Psoas muscle (tissue), 8 donors: Measurements from ENCODE around the gene BNC1. TPM values are rescaled to one million over a fixed set of nuclear protein-coding genes. Genes with fewer than 3 reads are reported as not detected.
A peak's percentile ranks its signal among the peaks of the same experiment; 100 is the strongest.

ENCODE experiments used
- ATAC-seq, 4 donors: fragments of 200-7000 bp; cut with Tn5 transposase; one replicate each; pipeline ENCODE4 v1.9.1; 2020; ENCODE audit warnings: moderate library complexity in 3 of 4, mild to moderate bottlenecking in 2 of 4
- DNase-seq, 2 donors: peaks; one replicate each; pipeline ENCODE4 v3.0.0-alpha.2; 2020
- H3K27ac ChIP-seq: fragments of 200-600 bp; one replicate; pipeline ENCODE4 v1.8.0; 2022
- H3K27me3 ChIP-seq, 3 donors: fragments of 200-600 bp in 1 of 3; one replicate each; pipeline versions ENCODE4 v1.6.1 to v1.8.0; 2013 to 2022; ENCODE audit warnings: low read length in 2 of 3, mild to moderate bottlenecking in 2 of 3, moderate library complexity in 1 of 3; ENCODE audit not compliant: insufficient read depth in 3 of 3
- H3K36me3 ChIP-seq, 2 donors: fragments of 200-600 bp in 1 of 2; one replicate each; pipeline versions ENCODE4 v1.6.1 to v1.8.0; 2013 to 2022; ENCODE audit warnings: low read depth in 1 of 2, mild to moderate bottlenecking in 1 of 2, moderate library complexity in 1 of 2; ENCODE audit not compliant: insufficient read depth in 1 of 2
- H3K4me1 ChIP-seq: fragments of 200-600 bp; one replicate; pipeline ENCODE4 v1.8.0; 2022
- H3K4me3 ChIP-seq: fragments of 200-600 bp; one replicate; pipeline ENCODE4 v1.8.0; 2022; ENCODE audit warnings: mild to moderate bottlenecking
- H3K9me3 ChIP-seq: fragments of 200-600 bp; one replicate; pipeline ENCODE4 v1.8.0; 2022
- WGBS, 3 donors: extraction: QIAGEN DNeasy Blood & Tissue Kit; methylation state at CpG; one replicate each; pipeline versions ENCODE4 v1.1.6 to v1.1.7; 2013; 5-methylcytosine and 5-hydroxymethylcytosine counted together
- intact Hi-C, 2 donors: fragments of 100-400 bp; cut with DNase I; formaldehyde crosslinking; loops; one replicate each; pipeline versions ENCODE4 v1.11.0 to v1.14.2; 2022
- long read RNA-seq, 2 donors: library from polyadenylated mRNA; unstranded; transcript quantifications; one replicate each; pipeline ENCODE4 v2.0.0, GENCODE V29; 2021
- polyA plus RNA-seq, 3 donors: library from polyadenylated mRNA; stranded (reverse); fragments of 200-250 nt; gene quantifications; one replicate each; pipeline ENCODE4 v1.2.3, GENCODE V29; 2013
- total RNA-seq, 4 donors: library from RNA; stranded (reverse); fragmentation: NEBNext Ultra II Directional in 2 of 4; extraction: Animal tissue kit (Norgen Biotek cat#: 25700) in 2 of 4; gene quantifications; one replicate each; pipeline versions ENCODE4 v1.2.1 to v1.2.4, GENCODE V29; 2021 to 2023
- TF ChIP-seq, protein P1 (sequence below): fragments of 200-600 bp; IDR thresholded peaks from one replicate; pipeline ENCODE4 v1.8.0; 2022; ENCODE audit warnings: antibody characterized with exemption
- donor health status: healthy with polysubstance abuse.
- donor health status: DM: no; HTN: no; CAD: no; lungs with moderate emphysema.
- donor health status: Bipolar disorder and iron deficiency.
- donor health status: healthy.
- donor health status: DM: yes; HTN: yes; CAD: no.
- donor health status: DM: no; HTN: no; CAD: no.
- donor health status: DM: no; HTN: no; CAD: no.
- donor health status: DM: yes; HTN: yes; CAD: no.

BNC1 gene, protein sequence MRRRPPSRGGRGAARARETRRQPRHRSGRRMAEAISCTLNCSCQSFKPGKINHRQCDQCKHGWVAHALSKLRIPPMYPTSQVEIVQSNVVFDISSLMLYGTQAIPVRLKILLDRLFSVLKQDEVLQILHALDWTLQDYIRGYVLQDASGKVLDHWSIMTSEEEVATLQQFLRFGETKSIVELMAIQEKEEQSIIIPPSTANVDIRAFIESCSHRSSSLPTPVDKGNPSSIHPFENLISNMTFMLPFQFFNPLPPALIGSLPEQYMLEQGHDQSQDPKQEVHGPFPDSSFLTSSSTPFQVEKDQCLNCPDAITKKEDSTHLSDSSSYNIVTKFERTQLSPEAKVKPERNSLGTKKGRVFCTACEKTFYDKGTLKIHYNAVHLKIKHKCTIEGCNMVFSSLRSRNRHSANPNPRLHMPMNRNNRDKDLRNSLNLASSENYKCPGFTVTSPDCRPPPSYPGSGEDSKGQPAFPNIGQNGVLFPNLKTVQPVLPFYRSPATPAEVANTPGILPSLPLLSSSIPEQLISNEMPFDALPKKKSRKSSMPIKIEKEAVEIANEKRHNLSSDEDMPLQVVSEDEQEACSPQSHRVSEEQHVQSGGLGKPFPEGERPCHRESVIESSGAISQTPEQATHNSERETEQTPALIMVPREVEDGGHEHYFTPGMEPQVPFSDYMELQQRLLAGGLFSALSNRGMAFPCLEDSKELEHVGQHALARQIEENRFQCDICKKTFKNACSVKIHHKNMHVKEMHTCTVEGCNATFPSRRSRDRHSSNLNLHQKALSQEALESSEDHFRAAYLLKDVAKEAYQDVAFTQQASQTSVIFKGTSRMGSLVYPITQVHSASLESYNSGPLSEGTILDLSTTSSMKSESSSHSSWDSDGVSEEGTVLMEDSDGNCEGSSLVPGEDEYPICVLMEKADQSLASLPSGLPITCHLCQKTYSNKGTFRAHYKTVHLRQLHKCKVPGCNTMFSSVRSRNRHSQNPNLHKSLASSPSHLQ
- total RNA-seq (under 1 TPM; 0.10 to 0.26 (median 0.15) TPM), polyA plus RNA-seq (under 1 TPM; 0.04 to 0.10 (median 0.09) TPM)
- long read RNA-seq, donor 1 = 0 reads
- long read RNA-seq, donor 2 = 0 reads

DNA sequence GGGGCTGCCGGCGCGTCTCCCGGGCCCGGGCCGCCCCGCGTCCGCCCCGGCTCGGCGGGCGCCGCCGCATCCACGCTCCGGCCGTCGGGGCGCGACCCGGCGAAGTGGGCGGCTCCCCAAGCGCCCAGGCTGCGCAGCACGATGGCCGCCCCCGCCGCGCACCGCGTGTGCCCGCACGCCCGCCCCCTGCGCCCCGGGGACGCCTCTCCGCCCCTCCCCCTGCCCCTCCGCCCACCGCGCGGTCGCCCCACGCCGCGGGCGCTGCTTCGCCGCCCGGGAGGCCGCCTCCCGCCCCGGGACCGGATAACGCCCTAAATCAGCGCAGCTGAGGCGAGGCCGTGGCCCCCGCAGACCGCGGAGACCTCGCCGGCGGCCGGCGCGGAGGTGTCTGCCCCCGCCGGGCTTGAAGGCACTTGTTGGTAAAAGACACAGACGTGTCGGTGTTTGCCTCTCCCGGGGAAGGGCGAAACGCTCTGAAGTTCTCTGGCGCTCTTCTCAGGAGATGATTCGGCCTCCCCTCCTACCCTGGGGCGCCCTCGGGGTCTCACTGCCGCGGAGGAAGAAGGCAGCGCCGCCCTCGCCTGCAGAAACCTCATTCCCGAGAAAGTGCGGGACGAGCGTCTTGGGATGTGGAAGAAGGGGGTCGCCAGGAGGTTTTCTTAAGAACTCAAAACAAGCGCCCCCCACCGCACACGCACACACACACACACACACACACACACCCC lies at the start of gene BNC1:
Gene BNC1, minus strand, starts transcription at position 106 of the 725 bp plus-strand sequence. Its CDS starts 36 bp downstream, at position 70.
- Histone ChIP-seq H3K27me3 (peaks cover 0 to 81% (median 26%) of the 10 kb centered on the region in 3 donors), H3K9me3 (no peaks in the 10 kb centered on the region), H3K4me3 (peak within 1 kb of the TSS; percentile 60), H3K4me1 (no peaks in the 10 kb centered on the region), H3K36me3 (no peaks in the 10 kb centered on the region), H3K27ac (no peak within 1 kb of the TSS)
- no peak for DNase-seq
- WGBS, 3 donors = 4 to 7% (median 6%) methylated on average over 32 to 91 of the region's 93 CpGs
- intact Hi-C loops = no loop called here
- TF ChIP-seq, protein P1, sequence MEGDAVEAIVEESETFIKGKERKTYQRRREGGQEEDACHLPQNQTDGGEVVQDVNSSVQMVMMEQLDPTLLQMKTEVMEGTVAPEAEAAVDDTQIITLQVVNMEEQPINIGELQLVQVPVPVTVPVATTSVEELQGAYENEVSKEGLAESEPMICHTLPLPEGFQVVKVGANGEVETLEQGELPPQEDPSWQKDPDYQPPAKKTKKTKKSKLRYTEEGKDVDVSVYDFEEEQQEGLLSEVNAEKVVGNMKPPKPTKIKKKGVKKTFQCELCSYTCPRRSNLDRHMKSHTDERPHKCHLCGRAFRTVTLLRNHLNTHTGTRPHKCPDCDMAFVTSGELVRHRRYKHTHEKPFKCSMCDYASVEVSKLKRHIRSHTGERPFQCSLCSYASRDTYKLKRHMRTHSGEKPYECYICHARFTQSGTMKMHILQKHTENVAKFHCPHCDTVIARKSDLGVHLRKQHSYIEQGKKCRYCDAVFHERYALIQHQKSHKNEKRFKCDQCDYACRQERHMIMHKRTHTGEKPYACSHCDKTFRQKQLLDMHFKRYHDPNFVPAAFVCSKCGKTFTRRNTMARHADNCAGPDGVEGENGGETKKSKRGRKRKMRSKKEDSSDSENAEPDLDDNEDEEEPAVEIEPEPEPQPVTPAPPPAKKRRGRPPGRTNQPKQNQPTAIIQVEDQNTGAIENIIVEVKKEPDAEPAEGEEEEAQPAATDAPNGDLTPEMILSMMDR = no peak
- ATAC-seq = no peak

DNA sequence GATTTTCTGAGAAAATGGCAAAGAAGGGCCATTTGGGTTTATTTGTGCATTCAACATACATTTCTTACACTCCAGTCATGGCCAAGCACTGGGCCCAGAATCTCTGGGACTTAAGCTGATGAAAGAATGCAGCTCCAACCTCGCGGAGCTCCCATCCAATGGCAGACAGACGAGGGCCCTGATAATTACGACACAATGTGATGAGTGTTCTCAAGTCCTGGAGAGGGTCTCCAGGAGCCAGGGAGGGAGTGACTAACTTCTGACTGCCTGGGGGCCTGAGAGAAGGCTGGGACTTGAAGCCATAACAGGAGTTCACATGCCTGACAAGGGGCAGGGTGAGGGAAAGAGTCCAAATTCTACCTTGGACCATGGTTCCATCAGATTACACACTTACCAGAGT lies 42.6 kb upstream of the BNC1 start:
- H3K4me1 ChIP-seq = no peaks in the 10 kb centered on the region
- no peak overlapping the region for H3K4me3 ChIP-seq
- H3K27me3 ChIP-seq = peaks cover 0 to 10% (median 0%) of the 10 kb centered on the region in 3 donors
- 71 to 83% (median 72%) methylated on average over 4 of the region's 4 CpGs for WGBS, 3 donors
- intact Hi-C loops = no loop called here
- DNase-seq = no peak
- TF ChIP-seq, protein P1 = no peak
- H3K9me3 ChIP-seq = no peaks in the 10 kb centered on the region
- no peak for ATAC-seq
- no peak overlapping the region for H3K27ac ChIP-seq
- H3K36me3 ChIP-seq = no peaks in the 10 kb centered on the region

DNA sequence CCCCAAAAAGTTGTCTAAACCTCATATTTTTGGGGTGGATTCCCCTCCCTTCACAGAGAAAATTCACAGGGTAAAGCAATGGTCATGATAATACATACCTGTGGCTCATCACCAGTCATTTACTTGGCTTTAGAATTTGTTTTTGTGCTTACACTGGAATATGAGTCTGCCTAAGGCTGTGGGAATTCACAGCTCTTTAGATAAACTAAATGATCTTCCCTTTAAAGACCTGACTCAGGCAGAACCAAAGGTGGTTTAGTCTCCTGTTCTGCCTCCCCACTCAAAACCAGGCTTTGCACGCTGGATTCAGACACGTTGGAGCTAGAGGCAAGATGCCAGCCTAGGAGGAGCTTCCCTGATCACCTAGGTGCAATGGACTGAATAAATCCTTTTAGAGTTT lies 40.3 kb upstream of the BNC1 start:
- no peaks in the 10 kb centered on the region for H3K36me3 ChIP-seq
- H3K4me1 ChIP-seq = no peaks in the 10 kb centered on the region
- no peaks in the 10 kb centered on the region for H3K9me3 ChIP-seq
- peaks cover 0 to 19% (median 0%) of the 10 kb centered on the region in 3 donors for H3K27me3 ChIP-seq
- DNase-seq (no peak), ATAC-seq (no peak)
- 56 to 62% (median 61%) methylated on average over 2 of the region's 2 CpGs for WGBS, 3 donors
- no peak overlapping the region for H3K4me3 ChIP-seq
- intact Hi-C loops = no loop called here
- TF ChIP-seq, protein P1 = no peak
- no peak overlapping the region for H3K27ac ChIP-seq

DNA sequence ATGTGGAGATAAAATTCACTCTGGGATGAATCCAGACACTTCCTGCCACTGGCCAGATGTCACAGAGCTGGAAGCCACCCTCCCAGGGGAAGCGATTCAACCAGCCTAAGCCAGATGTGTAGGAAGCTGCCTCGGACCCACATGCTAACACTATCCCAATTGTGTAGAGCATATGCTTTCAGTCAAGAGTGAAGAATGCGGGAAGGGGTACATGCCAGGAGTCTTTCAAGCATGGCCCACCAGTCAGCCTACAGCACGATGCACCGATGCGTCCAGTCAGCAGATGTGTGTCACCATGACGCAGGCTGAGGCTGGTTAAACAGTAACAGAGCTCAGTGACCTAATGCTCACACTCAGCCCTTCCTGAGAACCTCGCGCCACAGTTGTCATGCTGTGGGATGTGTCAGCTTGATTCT lies 38.8 kb upstream of the BNC1 start:
- peaks cover 0 to 19% (median 0%) of the 10 kb centered on the region in 3 donors for H3K27me3 ChIP-seq
- no peak overlapping the region for H3K4me3 ChIP-seq
- H3K36me3 ChIP-seq = no peaks in the 10 kb centered on the region
- no peak for DNase-seq
- intact Hi-C loops = no loop called here
- no peaks in the 10 kb centered on the region for H3K4me1 ChIP-seq
- TF ChIP-seq, protein P1 = no peak
- no peak overlapping the region for H3K27ac ChIP-seq
- no peak for ATAC-seq
- WGBS, 3 donors = 19 to 24% (median 21%) methylated on average over 9 of the region's 9 CpGs
- no peaks in the 10 kb centered on the region for H3K9me3 ChIP-seq
